Cardiac fibroblast (primary cell): ENCODE data around the gene ADAT3.
A peak's percentile ranks its signal among the peaks of the same experiment; 100 is the strongest.

Experiments
- DNase-seq, 2 donors: peaks; one replicate each; pipeline versions ENCODE4 v3.0.0 to v3.0.0-alpha.2; 2010; ENCODE audit warnings: low read depth in 2 of 2
- H3K4me3 ChIP-seq, 2 donors: replicated peaks in 1 of 2; 1 replicate in 1 of 2; 2 replicates in 1 of 2; pipeline ENCODE4 v1.5.1; 2011; ENCODE audit warnings: low read depth in 2 of 2, low read length in 2 of 2, mild to moderate bottlenecking in 2 of 2, moderate library complexity in 1 of 2
- TF ChIP-seq, protein P1 (sequence below): IDR thresholded peaks from one replicate; pipeline ENCODE4 v1.5.1; 2011; ENCODE audit warnings: low read depth, mild to moderate bottlenecking, low read length, inconsistent platforms

The ADAT3 gene

DNA sequence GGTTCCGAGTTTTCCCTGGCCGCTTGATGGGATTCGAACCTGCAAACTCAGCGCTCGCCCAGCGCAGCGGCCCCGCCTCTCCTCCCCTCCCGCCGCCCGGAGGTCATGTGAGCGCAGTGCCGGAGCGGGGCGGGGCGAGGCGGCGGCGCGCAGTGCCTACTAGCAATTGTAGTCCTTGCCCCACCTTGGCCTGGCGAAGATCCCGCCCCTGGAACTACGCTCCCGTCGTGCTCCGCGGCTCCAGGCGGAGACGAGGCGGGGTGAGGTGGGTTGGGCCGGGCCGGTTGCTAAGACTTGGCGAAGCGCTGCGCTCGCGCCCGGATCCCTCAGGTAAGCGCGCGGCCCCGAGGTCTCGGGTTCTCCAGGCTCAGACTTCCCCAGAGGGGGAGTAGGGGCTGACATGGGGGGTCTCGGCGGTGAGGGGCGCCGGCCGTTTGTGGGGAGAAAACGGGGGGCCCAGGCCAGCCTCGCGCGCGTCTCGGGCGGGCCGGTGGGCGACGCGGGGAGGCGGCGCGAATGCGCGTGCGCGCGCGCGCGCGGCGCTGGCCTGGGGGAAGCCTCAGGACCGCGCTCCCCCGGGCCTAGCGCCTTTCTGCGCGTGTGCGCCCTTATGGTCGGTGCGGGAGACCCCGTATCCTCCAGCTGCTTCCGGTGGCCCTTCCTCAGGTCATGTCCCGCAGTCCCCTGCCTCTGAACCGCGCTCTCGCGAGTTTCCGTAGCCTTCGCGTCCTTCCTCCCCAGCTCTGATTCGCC, at the start of gene ADAT3, which contains the start of gene SCAMP4:
ADAT3 (plus strand) TSS at position 290 of the 753 bp plus-strand sequence. CDS start 6,649 bp downstream, outside the sequence.
SCAMP4 (plus strand) TSS at position 290 of the 753 bp plus-strand sequence. CDS start 9,621 bp downstream, outside the sequence.
- H3K4me3 ChIP-seq: peak within 1 kb of the TSS; percentile 73 to 79
- TF ChIP-seq, protein P1, sequence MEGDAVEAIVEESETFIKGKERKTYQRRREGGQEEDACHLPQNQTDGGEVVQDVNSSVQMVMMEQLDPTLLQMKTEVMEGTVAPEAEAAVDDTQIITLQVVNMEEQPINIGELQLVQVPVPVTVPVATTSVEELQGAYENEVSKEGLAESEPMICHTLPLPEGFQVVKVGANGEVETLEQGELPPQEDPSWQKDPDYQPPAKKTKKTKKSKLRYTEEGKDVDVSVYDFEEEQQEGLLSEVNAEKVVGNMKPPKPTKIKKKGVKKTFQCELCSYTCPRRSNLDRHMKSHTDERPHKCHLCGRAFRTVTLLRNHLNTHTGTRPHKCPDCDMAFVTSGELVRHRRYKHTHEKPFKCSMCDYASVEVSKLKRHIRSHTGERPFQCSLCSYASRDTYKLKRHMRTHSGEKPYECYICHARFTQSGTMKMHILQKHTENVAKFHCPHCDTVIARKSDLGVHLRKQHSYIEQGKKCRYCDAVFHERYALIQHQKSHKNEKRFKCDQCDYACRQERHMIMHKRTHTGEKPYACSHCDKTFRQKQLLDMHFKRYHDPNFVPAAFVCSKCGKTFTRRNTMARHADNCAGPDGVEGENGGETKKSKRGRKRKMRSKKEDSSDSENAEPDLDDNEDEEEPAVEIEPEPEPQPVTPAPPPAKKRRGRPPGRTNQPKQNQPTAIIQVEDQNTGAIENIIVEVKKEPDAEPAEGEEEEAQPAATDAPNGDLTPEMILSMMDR: no peak

DNA sequence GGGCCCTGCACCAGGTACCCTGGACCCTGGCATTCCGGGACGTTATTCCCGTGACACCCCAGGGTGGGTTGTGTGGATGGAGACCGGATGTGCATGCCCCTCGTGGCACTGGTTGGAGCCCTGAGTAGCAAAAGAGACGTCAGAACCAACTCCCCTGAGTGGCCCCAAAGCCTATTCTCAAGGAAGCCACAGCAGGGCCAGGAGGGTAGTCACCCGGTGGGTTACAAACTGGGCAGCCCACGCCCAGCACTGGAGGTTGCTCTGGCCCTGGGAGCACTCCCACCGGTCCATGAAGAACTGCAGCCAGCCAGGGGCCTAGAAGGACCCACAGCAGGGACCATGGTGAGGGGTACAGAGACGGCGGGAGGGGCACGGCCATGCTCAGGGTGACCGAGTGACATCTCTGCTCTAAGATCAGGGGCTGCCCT, 49.4 kb upstream of the ADAT3 start:
- H3K4me3 ChIP-seq: peak overlapping the region; percentile 11 to 44
- peak in 1 of 2 donors; percentile 39 for DNase-seq
- TF ChIP-seq, protein P1: no peak

More for the DNA sequence above, at the start of gene ADAT3, which contains the start of gene SCAMP4:
- peak; percentile 99 for DNase-seq

DNA sequence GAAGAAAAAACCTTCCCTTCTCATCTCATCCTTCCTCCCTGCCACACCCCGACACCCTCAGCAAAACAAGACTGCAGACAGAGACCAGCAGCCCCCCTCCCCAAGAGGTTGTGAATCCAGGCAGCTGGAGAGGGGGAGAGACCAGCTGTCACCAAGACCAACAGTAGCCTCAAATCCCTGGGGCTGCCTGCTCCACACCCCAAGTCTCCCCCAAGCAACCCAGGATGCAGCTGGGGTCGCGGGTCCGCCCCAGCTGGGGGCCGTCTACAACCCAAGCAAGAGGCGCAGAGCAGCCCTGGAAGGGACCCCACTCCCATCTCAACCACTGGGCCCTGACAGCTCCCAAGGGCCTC, 48.9 kb upstream of the ADAT3 start:
- no peak for DNase-seq
- H3K4me3 ChIP-seq: peak overlapping the region; percentile 32 to 41
- TF ChIP-seq, protein P1: no peak

DNA sequence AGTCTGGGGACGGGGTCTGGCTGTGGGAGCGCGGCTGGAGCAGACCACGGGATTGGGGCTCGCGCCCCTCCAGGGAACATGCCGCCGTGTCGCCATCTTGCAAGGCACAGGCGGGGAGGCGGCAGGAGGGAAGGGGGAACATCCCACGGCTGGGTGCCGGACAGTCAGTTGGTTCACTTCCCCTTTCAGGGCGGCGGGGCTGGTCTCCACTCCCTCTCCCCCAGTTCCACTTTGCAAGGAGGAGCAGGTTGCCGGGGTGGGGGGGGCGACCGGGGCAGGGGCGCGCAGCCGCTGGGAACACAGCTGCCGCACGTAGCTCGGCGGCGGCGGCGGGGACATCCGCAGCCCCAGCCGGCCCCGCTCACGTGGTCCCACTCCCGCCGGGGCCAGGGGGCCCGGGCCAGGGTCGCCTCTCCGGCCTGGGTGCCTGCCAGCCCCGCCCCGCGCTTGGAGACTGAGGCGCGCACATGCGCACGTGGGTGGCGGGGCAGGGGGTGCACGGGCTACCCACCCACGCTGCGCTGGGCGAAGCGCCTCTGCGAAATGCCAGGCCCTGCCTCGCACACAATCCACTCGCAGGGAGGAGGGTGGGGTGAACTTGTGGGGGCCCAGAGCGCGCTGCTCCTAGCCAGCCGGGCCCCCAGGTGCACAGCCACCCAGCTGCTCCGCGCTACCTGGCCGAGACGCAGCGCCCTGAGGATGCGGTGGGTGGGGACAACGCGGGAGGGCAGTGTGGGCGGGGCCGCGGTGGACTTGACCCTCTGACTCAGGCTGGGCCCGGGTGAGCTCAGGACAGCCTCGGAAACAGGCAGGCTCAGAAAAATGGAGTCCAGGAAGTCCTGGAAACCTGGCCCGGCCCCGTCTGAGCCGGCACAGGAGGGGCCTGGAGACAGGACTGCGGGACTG, 48.2 kb upstream of the ADAT3 start:
- peak overlapping the region; percentile 32 to 46 for H3K4me3 ChIP-seq
- peak; percentile 79 to 87 for DNase-seq
- TF ChIP-seq, protein P1: no peak

DNA sequence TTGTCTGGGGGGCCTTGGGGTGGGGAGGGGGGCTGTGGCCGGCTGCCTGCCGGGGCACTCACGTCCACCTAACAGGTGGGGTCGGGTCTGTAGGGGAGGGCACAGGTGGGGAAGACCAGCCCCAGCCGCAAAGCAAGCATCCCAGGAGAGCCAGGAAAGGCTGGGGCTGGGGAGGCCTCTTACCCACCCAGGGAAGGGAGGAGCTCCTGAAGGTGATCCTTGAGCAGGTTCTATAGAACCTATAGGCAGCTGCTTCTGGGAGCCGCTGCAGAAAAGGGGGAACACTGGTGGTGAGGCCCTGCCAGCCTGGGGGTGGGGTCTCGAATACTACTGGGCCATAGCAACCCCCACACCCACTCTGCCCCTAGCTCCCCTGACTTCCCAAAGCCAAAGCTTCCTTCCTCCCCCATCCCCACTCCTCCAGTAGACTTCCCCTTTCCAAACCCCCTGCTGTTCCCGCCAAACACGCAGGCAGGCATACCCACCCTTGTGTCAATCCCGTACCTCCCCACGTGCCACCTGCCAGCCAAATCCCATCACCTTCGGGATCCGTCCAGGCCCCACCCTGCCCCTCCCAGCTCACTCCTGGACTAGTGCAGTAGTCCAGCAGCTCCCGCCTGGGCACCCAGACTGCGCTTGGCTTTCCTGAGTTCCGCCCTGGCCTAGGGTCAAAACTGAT, 47.4 kb upstream of the ADAT3 start:
- no peak for DNase-seq
- H3K4me3 ChIP-seq: peak overlapping the region in 1 of 2 donors; percentile 46
- TF ChIP-seq, protein P1: no peak

DNA sequence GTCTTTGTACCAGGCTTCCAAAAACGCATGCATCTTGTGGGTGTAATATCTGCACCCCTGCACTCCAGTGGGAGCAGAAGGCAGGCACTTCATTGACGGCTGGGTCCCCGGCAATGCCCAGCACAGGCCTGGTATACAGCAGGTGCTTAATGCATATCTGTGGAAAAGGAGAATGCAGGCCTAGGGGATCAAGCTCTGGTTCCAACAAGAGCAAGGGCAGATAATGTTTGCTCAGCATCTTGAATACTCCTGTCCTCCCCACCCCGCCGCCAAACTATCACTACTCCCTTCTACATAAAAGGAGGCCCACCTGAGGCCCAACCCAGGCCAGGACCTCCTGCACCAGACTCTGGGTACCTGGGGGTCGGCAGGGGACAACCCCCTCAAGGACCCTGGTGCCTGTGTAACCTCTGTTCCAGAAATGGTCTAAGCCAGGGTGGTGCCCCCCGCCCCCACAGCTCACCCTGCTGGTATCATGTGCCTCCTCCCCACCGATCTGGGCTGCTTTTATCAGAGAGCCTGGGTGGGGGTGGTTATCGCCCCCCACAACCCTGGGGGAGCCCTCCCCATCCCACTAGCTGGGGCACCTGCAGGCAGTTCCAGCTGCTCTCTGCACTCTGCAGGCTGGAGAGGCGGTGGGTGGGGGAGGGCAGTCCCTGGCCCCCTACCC, 46.7 kb upstream of the ADAT3 start:
- no peak overlapping the region for H3K4me3 ChIP-seq
- no peak for DNase-seq
- TF ChIP-seq, protein P1: no peak
